Ishikawa (cell line): ENCODE data around the gene HCRTR2.
A peak's percentile ranks its signal among the peaks of the same experiment; 100 is the strongest.

Experiments used
- CEBPB ChIP-seq: IDR thresholded peaks from 2 replicates; pipeline ENCODE4 v1.6.1; 2012
- CREB1 ChIP-seq: IDR thresholded peaks from 2 replicates; pipeline ENCODE4 v1.6.1; 2012; ENCODE audit warnings: low read depth
- EGR1 ChIP-seq: IDR thresholded peaks from 2 replicates; pipeline ENCODE4 v1.6.1; 2012
- EP300 ChIP-seq: IDR thresholded peaks from 2 replicates; pipeline ENCODE4 v1.6.1; 2012; ENCODE audit warnings: borderline replicate concordance
- FOXM1 ChIP-seq: IDR thresholded peaks from 2 replicates; pipeline ENCODE4 v1.6.1; 2012; ENCODE audit warnings: low read depth, borderline replicate concordance
- NFIC ChIP-seq: IDR thresholded peaks from 2 replicates; pipeline ENCODE4 v1.6.1; 2012
- RAD21 ChIP-seq: IDR thresholded peaks from 2 replicates; pipeline ENCODE4 v1.6.1; 2012; ENCODE audit warnings: low read depth
- TAF1 ChIP-seq: IDR thresholded peaks from 2 replicates; pipeline ENCODE4 v1.6.1; 2012; ENCODE audit warnings: low read depth, mild to moderate bottlenecking
- TCF12 ChIP-seq: IDR thresholded peaks from 2 replicates; pipeline ENCODE4 v1.6.1; 2012; ENCODE audit warnings: low read depth
- TEAD4 ChIP-seq: IDR thresholded peaks from 2 replicates; pipeline ENCODE4 v1.6.1; 2012
- YY1 ChIP-seq: IDR thresholded peaks from 2 replicates; pipeline ENCODE4 v1.6.1; 2012; ENCODE audit warnings: low read depth
- ZBTB7A ChIP-seq: IDR thresholded peaks from 2 replicates; pipeline ENCODE4 v1.6.1; 2012; ENCODE audit warnings: low read depth
- TF ChIP-seq, protein P1 (sequence below): IDR thresholded peaks from 2 replicates; pipeline ENCODE4 v1.6.1; 2012
- TF ChIP-seq, protein P2 (sequence below): IDR thresholded peaks from 2 replicates; pipeline ENCODE4 v1.6.1; 2012; ENCODE audit warnings: low read depth, mild to moderate bottlenecking
- TF ChIP-seq, protein P3 (sequence below): IDR thresholded peaks from 2 replicates; pipeline ENCODE4 v1.6.1; 2012

The HCRTR2 gene

DNA sequence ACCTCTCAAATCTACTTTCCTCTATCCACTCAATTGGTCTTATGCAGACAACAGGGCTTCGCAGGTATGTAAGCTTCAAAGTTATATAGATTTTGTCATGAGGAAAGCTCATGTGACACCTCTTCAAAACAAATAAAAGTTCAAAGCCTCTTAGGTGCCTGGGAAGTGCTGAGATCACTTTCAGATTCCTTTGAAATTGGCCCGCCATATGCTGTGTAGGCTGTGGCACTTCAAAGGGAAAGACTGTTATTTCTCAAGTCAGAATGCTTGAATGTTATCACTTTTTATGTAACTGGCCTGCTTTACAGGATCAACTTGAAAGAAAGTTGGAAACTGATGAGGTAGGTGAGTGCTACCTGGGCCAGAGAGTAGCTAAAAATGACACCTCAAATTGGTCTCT, 85.9 kb downstream of the HCRTR2 start:
- TF ChIP-seq YY1 (no peak), RAD21 (no peak), TCF12 (no peak), FOXM1 (no peak), NFIC (no peak)
- TF ChIP-seq, protein P1, sequence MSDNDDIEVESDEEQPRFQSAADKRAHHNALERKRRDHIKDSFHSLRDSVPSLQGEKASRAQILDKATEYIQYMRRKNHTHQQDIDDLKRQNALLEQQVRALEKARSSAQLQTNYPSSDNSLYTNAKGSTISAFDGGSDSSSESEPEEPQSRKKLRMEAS, result no peak

DNA sequence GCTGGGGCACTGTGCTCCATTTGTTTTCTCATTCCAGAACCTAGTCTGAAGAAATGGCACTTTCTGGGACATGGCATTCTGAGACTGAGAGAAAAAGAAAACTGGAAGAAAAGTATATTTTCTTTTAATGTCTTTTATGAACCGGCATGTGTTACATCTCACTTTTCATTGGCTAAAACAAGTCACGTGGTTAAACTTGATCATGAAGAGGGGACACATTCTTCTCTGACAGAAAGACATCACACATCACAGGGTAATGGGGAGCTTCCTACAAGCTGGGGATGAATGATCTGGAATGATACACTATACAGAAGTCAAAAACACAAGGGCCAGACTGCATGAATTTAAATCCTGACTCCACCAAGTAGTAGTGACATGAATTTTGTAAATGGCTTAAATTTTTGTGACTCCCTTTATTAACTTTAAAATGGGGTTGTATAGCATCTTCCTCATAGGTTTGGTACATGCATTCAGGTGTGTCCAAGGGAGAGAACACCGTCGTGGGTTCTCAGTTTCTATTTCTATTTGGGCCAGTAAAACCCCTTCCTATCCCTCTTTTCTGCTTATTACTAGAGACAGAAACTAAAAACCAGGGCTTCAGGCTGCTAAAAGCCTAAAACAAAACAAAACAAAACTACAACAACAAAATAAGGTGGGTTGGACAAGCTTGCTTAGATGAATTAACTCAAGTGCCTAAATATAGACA, 91.2 kb downstream of the HCRTR2 start:
- TF ChIP-seq NFIC (no peak), TCF12 (no peak), EP300 (no peak), ZBTB7A (no peak)

DNA sequence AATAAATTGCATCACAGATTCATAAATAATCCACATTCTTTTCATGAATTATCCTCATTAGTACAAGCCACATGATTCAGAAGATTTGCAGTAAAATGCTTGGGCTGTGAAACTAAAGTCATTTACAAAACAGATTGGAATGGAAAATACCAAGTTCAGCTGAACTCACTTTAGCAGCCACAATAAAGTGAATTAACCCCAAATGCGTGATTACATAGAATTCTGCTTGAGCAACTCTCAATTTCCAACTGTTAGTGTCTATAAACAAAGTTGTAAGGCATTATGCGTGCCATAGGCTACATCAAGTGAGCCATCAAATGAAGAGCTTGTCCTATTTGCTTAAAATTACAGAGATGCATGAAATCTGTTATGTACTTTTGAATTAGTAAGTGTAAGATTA, 92.6 kb downstream of the HCRTR2 start:
- TF ChIP-seq EP300 (no peak), TAF1 (no peak), EGR1 (no peak), YY1 (no peak), ZBTB7A (no peak), NFIC (no peak), TEAD4 (no peak), RAD21 (no peak), FOXM1 (no peak), CEBPB (no peak), CREB1 (no peak), TCF12 (no peak)
- TF ChIP-seq, protein P2, sequence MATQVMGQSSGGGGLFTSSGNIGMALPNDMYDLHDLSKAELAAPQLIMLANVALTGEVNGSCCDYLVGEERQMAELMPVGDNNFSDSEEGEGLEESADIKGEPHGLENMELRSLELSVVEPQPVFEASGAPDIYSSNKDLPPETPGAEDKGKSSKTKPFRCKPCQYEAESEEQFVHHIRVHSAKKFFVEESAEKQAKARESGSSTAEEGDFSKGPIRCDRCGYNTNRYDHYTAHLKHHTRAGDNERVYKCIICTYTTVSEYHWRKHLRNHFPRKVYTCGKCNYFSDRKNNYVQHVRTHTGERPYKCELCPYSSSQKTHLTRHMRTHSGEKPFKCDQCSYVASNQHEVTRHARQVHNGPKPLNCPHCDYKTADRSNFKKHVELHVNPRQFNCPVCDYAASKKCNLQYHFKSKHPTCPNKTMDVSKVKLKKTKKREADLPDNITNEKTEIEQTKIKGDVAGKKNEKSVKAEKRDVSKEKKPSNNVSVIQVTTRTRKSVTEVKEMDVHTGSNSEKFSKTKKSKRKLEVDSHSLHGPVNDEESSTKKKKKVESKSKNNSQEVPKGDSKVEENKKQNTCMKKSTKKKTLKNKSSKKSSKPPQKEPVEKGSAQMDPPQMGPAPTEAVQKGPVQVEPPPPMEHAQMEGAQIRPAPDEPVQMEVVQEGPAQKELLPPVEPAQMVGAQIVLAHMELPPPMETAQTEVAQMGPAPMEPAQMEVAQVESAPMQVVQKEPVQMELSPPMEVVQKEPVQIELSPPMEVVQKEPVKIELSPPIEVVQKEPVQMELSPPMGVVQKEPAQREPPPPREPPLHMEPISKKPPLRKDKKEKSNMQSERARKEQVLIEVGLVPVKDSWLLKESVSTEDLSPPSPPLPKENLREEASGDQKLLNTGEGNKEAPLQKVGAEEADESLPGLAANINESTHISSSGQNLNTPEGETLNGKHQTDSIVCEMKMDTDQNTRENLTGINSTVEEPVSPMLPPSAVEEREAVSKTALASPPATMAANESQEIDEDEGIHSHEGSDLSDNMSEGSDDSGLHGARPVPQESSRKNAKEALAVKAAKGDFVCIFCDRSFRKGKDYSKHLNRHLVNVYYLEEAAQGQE, result no peak
- TF ChIP-seq, protein P3, sequence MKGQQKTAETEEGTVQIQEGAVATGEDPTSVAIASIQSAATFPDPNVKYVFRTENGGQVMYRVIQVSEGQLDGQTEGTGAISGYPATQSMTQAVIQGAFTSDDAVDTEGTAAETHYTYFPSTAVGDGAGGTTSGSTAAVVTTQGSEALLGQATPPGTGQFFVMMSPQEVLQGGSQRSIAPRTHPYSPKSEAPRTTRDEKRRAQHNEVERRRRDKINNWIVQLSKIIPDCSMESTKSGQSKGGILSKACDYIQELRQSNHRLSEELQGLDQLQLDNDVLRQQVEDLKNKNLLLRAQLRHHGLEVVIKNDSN, result no peak
- TF ChIP-seq, protein P1, result no peak

DNA sequence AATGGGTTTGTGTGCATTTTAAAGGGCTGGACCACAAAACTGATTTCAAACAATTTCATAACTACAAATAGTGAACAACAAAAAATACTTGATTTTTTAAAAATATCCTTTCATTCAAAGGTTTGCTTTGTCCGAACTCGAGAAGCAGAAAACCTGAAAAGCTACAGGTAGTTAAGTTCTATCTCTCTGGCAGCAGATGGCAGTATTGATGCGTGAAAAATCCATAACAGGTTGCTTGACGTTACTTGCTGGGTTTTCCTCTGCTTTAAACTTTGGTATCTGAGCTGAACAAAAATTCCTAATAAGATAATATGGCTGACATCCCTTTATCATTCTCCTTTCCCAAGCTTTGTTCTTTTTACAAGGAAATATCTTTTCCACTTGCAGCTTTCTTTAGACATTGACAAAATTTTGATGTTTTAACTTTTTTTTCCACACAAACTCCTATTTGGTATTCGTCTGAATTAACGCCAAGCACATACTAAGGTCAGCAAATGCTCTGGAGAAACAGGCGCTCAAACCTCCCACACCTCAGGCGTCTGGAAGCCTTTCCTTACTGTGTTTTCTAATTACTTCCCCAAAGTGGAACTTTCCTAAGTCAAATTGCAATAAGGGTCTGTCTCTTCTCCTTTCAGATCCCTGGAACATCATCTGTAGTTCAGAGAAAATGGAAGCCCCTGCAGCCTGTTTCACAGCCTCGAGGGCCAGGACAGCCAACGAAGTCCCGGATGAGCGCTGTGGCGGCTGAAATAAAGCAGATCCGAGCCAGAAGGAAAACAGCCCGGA, 102.6 kb downstream of the HCRTR2 start:
- TF ChIP-seq, protein P1, result no peak
- peak; percentile 83 for TF ChIP-seq RAD21

DNA sequence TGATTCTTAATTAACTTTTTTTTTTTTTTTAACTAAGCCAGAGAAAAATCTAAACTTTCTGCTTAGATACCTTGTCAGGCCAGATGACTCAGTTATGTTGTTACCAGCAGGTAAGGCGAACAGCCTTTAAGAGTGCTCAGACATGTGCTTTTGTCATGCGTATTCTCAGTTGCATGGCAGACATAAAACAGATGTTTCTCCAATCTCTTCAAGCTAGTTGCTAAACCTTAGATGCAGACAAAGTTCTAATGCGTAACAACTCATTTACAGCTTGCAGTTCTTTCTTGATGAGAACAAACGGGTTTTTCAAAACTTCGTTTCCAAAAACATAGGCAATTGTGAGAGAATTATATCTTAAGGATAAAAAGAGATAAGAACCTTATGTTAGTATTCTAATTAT, 103.3 kb downstream of the HCRTR2 start:
- TF ChIP-seq TEAD4 (no peak), NFIC (no peak), FOXM1 (no peak), CEBPB (no peak), TAF1 (no peak), ZBTB7A (no peak), EP300 (no peak), EGR1 (no peak), YY1 (no peak), RAD21 (no peak), CREB1 (no peak), TCF12 (no peak)
- TF ChIP-seq, protein P1, result no peak
- TF ChIP-seq, protein P3, result no peak
- TF ChIP-seq, protein P2, result no peak

DNA sequence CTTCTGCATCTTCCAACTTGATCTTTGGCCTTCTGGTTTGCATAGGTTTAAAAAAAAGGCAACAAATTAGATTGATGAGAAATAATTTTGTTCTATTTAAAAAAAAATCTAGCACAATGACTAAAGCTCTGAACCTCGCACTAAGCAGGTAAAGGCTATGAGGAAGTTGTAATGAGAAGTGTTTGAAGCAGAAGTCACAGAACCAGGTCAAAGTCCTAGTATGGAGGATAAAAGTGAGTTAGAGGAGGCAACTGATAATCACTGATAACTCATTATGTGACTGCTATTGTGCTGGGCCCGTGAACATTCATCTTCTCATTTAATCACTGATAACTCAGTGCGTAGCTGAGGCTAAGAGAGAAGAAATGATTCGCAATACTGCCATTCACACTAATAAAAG, 106.9 kb downstream of the HCRTR2 start:
- TF ChIP-seq TCF12, result no peak
- TF ChIP-seq, protein P1, result no peak
- TF ChIP-seq EGR1, result no peak
- TF ChIP-seq, protein P2, result no peak
- TF ChIP-seq, protein P3, result no peak
- no peak for TF ChIP-seq FOXM1
- TF ChIP-seq RAD21, result no peak
- TF ChIP-seq TEAD4, result no peak
- no peak for TF ChIP-seq CEBPB
- no peak for TF ChIP-seq ZBTB7A
- no peak for TF ChIP-seq EP300
- TF ChIP-seq CREB1, result no peak
- no peak for TF ChIP-seq NFIC
- no peak for TF ChIP-seq YY1
- TF ChIP-seq TAF1, result no peak
